NCI-H146 treated with DMSO at 0.1 percent for 48 hours (cell line): ENCODE results near the gene RNF183.
"Not testable (repeated sequence)": the region's sequence is repeated elsewhere in the genome, so short reads cannot be mapped to it uniquely, and the experiment has no call there.

Experiments
- DNase-seq: peaks from one replicate; lab custom pipeline; 2025; ENCODE audit not compliant: unreplicated experiment; lab: John Stamatoyannopoulos, UW

Gene RNF183

GRCh38 chr9:113275157-113276131 is 27.7 kb downstream of the RNF183 start, which contains the start of the genes CDC26 and PRPF4:
Gene CDC26, minus strand, starts transcription at chr9:113275572. Its CDS starts 3,065 bp downstream, at chr9:113272507.
Gene PRPF4, plus strand, starts transcription at chr9:113275658. Its CDS starts 86 bp downstream, at chr9:113275744.
- DNase-seq, result peak; percentile 93

GRCh38 chr9:113274474-113275156 is 28.6 kb downstream of the RNF183 start:
- DNase-seq, result peak; percentile 28

GRCh38 chr9:113269871-113270270 is 33.3 kb downstream of the RNF183 start:
- DNase-seq, result no peak

- no peak for DNase-seq
Measured at GRCh38 chr9:113269355-113269754, 33.8 kb downstream of the RNF183 start.

GRCh38 chr9:113267911-113268566 is 35.1 kb downstream of the RNF183 start:
- DNase-seq, result no peak

GRCh38 chr9:113266174-113266573 is 37.0 kb downstream of the RNF183 start:
- DNase-seq, result no peak

GRCh38 chr9:113261917-113262671 is 41.1 kb downstream of the RNF183 start:
- DNase-seq, result no peak

- DNase-seq, result no peak
Measured at GRCh38 chr9:113258282-113258681, 44.9 kb downstream of the RNF183 start.

- no peak for DNase-seq
Measured at GRCh38 chr9:113257863-113258262, 45.3 kb downstream of the RNF183 start.

GRCh38 chr9:113255438-113255837 is 47.7 kb downstream of the RNF183 start:
- no peak for DNase-seq

- DNase-seq, result no peak
Measured at GRCh38 chr9:113254991-113255390, 48.2 kb downstream of the RNF183 start.

- no peak for DNase-seq
Measured at GRCh38 chr9:113250807-113251206, 52.4 kb downstream of the RNF183 start.

- DNase-seq, result not testable (repeated sequence)
Measured at GRCh38 chr9:113249661-113250060, 53.5 kb downstream of the RNF183 start.

- no peak for DNase-seq
Measured at GRCh38 chr9:113247640-113248039, 55.5 kb downstream of the RNF183 start.
